Duodenal mucosa (tissue), 2 donors: ENCODE results near the gene TNFAIP8.

ENCODE experiments used
- H3K27ac ChIP-seq: one replicate; pipeline ENCODE4 v1.7.0; 2013; ENCODE audit warnings: low read depth, low read length
- H3K27me3 ChIP-seq, 2 donors: one replicate each; pipeline ENCODE4 v1.7.0; 2013; ENCODE audit warnings: low read length in 2 of 2, control low read depth in 1 of 2; ENCODE audit not compliant: insufficient read depth in 2 of 2, control insufficient read depth in 1 of 2
- H3K36me3 ChIP-seq, 2 donors: one replicate each; pipeline ENCODE4 v1.7.0; 2013; ENCODE audit warnings: low read length in 2 of 2, control low read depth in 1 of 2; ENCODE audit not compliant: insufficient read depth in 2 of 2, control insufficient read depth in 1 of 2
- H3K4me1 ChIP-seq, 2 donors: one replicate each; pipeline ENCODE4 v1.7.0; 2013; ENCODE audit warnings: low read length in 2 of 2, control low read depth in 1 of 2; ENCODE audit not compliant: insufficient read depth in 2 of 2, control insufficient read depth in 1 of 2
- H3K4me3 ChIP-seq, 2 donors: one replicate each; pipeline ENCODE4 v1.7.0; 2013; ENCODE audit warnings: low read length in 2 of 2, low read depth in 1 of 2
- H3K9ac ChIP-seq, 2 donors: one replicate each; pipeline ENCODE4 v1.7.0; 2013; ENCODE audit warnings: low read length in 2 of 2, low read depth in 1 of 2
- H3K9me3 ChIP-seq, 2 donors: one replicate each; pipeline ENCODE4 v1.7.0; 2013; ENCODE audit warnings: low read length in 2 of 2, control low read depth in 1 of 2; ENCODE audit not compliant: control insufficient read depth in 1 of 2

TNFAIP8 gene

GRCh38 chr5:119388619-119389190 is 32.9 kb downstream of the TNFAIP8 start:
- H3K9ac ChIP-seq, result no peak overlapping the region
- H3K4me3 ChIP-seq, result no peak overlapping the region
- H3K4me1 ChIP-seq, result peaks cover 16 to 19% of the 10 kb centered on the region in 2 donors
- no peak overlapping the region for H3K27ac ChIP-seq
- no peaks in the 10 kb centered on the region for H3K36me3 ChIP-seq
- no peaks in the 10 kb centered on the region for H3K9me3 ChIP-seq
- H3K27me3 ChIP-seq, result no peaks in the 10 kb centered on the region

GRCh38 chr5:119389288-119390030 is 33.6 kb downstream of the TNFAIP8 start:
- Histone ChIP-seq H3K4me3 (no peak overlapping the region), H3K9me3 (no peaks in the 10 kb centered on the region), H3K36me3 (no peaks in the 10 kb centered on the region), H3K27ac (no peak overlapping the region), H3K9ac (no peak overlapping the region), H3K27me3 (no peaks in the 10 kb centered on the region), H3K4me1 (peaks cover 16 to 19% of the 10 kb centered on the region in 2 donors)

GRCh38 chr5:119390404-119390803 is 34.6 kb downstream of the TNFAIP8 start:
- Histone ChIP-seq H3K4me3 (no peak overlapping the region), H3K27ac (no peak overlapping the region), H3K4me1 (peaks cover 8 to 14% of the 10 kb centered on the region in 2 donors), H3K9me3 (no peaks in the 10 kb centered on the region), H3K27me3 (no peaks in the 10 kb centered on the region), H3K9ac (no peak overlapping the region), H3K36me3 (no peaks in the 10 kb centered on the region)

GRCh38 chr5:119393201-119393691 is 37.4 kb downstream of the TNFAIP8 start:
- no peaks in the 10 kb centered on the region for H3K27me3 ChIP-seq
- no peaks in the 10 kb centered on the region for H3K36me3 ChIP-seq
- H3K9me3 ChIP-seq, result no peaks in the 10 kb centered on the region
- no peak overlapping the region for H3K27ac ChIP-seq
- H3K4me1 ChIP-seq, result peaks cover 11% of the 10 kb centered on the region in 2 donors
- H3K4me3 ChIP-seq, result no peak overlapping the region
- H3K9ac ChIP-seq, result no peak overlapping the region

- H3K27me3 ChIP-seq, result no peaks in the 10 kb centered on the region
- no peaks in the 10 kb centered on the region for H3K9me3 ChIP-seq
- H3K27ac ChIP-seq, result no peak overlapping the region
These were observed 37.9 kb downstream of the TNFAIP8 start for GRCh38 chr5:119393746-119394145.

GRCh38 chr5:119395080-119395836 is 39.4 kb downstream of the TNFAIP8 start:
- Histone ChIP-seq H3K9me3 (no peaks in the 10 kb centered on the region), H3K27me3 (no peaks in the 10 kb centered on the region), H3K9ac (no peak overlapping the region), H3K36me3 (no peaks in the 10 kb centered on the region), H3K27ac (no peak overlapping the region), H3K4me3 (no peak overlapping the region), H3K4me1 (peaks cover 18% of the 10 kb centered on the region in 2 donors)

More at GRCh38 chr5:119393746-119394145, 37.9 kb downstream of the TNFAIP8 start:
- H3K9ac ChIP-seq, result no peak overlapping the region
- peaks cover 12 to 14% of the 10 kb centered on the region in 2 donors for H3K4me1 ChIP-seq
- H3K4me3 ChIP-seq, result no peak overlapping the region
- no peaks in the 10 kb centered on the region for H3K36me3 ChIP-seq

GRCh38 chr5:119396030-119396664 is 40.3 kb downstream of the TNFAIP8 start:
- H3K27ac ChIP-seq, result no peak overlapping the region
- peaks cover 21 to 23% of the 10 kb centered on the region in 2 donors for H3K4me1 ChIP-seq
- H3K36me3 ChIP-seq, result no peaks in the 10 kb centered on the region
- no peak overlapping the region for H3K4me3 ChIP-seq
- no peaks in the 10 kb centered on the region for H3K27me3 ChIP-seq
- no peaks in the 10 kb centered on the region for H3K9me3 ChIP-seq
- no peak overlapping the region for H3K9ac ChIP-seq

- no peak overlapping the region for H3K27ac ChIP-seq
- H3K9ac ChIP-seq, result no peak overlapping the region
- H3K9me3 ChIP-seq, result no peaks in the 10 kb centered on the region
- no peak overlapping the region for H3K4me3 ChIP-seq
- peaks cover 21 to 23% of the 10 kb centered on the region in 2 donors for H3K4me1 ChIP-seq
- H3K27me3 ChIP-seq, result no peaks in the 10 kb centered on the region
- no peaks in the 10 kb centered on the region for H3K36me3 ChIP-seq
These were observed 41.9 kb downstream of the TNFAIP8 start for GRCh38 chr5:119397518-119398380.

GRCh38 chr5:119398727-119399466 is 43.1 kb downstream of the TNFAIP8 start:
- H3K9ac ChIP-seq, result no peak overlapping the region
- H3K27ac ChIP-seq, result no peak overlapping the region

More at GRCh38 chr5:119398727-119399466, 43.1 kb downstream of the TNFAIP8 start:
- H3K4me1 ChIP-seq, result peaks cover 21 to 23% of the 10 kb centered on the region in 2 donors
- peak overlapping the region in 1 of 2 donors; percentile 33 for H3K4me3 ChIP-seq
- no peaks in the 10 kb centered on the region for H3K27me3 ChIP-seq
- no peaks in the 10 kb centered on the region for H3K36me3 ChIP-seq
- no peaks in the 10 kb centered on the region for H3K9me3 ChIP-seq
